ENCODE results near the gene DAPK3. TPM values are rescaled to one million over a fixed set of nuclear protein-coding genes. Genes with fewer than 3 reads are reported as not detected.

Gene DAPK3
- total RNA-seq: 51.8 and 52.2 TPM in 2 replicates

GRCh38 chr19:3970808-3971598 is at the start of gene DAPK3:
TSS of gene DAPK3 (minus strand) at chr19:3971099. CDS start at chr19:3969735, 1,364 bp downstream.

GRCh38 chr19:4007021-4007835 is 36.3 kb upstream of the DAPK3 start, which contains the start of gene PIAS4:
TSS of gene PIAS4 (plus strand) at chr19:4007736. CDS start at chr19:4007761, 25 bp downstream.

DNA sequence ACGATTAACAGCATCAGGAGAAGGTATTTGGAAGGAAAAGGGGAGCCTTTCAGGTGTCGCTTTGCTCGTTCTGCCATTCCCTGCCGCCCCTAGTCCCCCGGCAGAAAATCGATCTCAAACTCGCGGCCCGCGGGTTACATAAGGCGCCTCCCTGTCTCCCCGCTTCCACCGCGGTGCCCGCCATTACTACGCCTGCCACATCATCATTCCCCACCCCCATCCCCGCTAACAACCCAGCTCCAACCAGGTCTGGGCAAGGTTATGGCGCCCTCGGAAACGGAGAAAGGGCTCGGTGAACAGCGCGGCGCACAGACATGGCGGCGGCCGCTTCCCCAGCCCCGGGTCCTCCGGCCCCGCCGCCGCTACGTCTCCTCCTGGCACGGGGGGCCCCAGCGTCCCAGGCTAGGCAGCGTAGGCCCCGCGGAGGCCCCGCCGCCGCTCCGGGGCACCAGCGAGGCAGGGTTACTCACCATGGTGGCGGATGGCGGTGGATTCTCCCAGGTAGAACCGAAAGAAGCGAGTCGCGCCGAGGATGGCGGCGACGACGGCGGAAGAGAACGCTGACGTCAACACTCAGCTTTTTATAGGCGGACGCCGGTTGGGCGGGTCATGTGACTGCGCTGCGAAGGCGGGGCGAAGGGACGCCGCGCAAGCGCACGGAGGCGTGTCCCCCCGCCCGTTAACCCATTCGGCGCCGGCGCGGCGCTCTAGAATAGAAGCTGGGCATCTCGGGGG is 14.2 kb upstream of the DAPK3 start, which contains the start of gene EEF2:
EEF2 (minus strand) TSS at position 556 of the 735 bp plus-strand sequence; CDS start at position 473, 83 bp downstream.

DNA sequence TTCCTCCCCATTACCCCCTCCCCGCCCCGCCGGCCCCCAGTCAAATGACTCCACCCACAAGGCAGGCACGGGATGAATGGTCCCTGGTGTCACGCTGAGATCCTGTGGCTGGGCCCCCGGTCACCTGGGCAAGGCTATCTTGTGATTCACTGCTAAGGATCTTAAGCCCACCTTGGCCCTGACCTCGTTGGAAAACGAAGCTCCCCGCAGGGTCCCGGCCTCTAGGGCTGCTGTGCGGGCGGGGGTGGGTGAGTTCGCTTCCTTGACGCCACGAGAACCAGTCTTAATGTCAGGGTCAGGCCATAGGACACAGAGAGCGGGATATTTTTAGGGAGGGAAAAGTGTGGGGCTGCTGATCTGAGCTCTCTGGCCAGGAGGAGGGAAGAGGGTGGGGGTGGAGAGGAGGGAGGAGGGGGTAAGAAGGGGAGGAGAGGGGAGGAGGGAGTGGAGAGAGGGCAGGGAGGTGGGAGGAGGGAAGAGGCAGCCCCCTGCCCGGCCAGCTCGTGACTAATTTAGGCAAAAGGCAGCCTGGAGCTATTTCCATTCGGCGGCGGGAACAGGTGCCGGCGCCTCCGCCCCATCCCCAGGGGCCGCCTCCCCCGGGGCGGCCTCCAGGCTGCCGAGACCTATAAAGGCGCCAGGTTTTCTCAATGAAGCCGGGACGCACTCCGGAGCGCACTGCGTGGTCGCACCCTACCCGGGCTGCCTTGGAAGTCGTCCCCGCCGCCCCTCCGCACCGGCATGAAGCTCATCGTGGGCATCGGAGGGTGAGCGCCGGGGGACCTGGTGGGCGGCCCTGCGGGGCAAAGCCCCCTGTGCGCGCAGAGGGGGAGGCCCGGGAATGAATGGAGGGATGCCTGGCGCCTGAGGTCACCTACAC is 37.7 kb downstream of the DAPK3 start, which contains the start of gene NMRK2:
NMRK2 (plus strand) TSS at position 139 of the 880 bp plus-strand sequence; CDS start at position 742, 603 bp downstream.

Other genes with a start within 250 kb of the DAPK3 start
- 19.2 and 19.8 TPM in 2 replicates for gene APBA3, start 209.4 kb downstream of the DAPK3 start, total RNA-seq
- 92.8 and 93.9 TPM in 2 replicates for gene MRPL54, start 208.4 kb downstream of the DAPK3 start, total RNA-seq
- not detected in 2 replicates for gene RAX2, start 198.9 kb downstream of the DAPK3 start, total RNA-seq
- not detected in 2 replicates for gene MATK, start 184.7 kb downstream of the DAPK3 start, total RNA-seq
- gene ZFR2, start 102.1 kb downstream of the DAPK3 start, total RNA-seq: not detected in 2 replicates
- under 0.01 and 0.67 TPM in 2 replicates for gene ATCAY, start 90.4 kb downstream of the DAPK3 start, total RNA-seq
- gene NMRK2, start 38.0 kb downstream of the DAPK3 start, total RNA-seq: not detected in 2 replicates
- gene EEF2, start 14.4 kb upstream of the DAPK3 start, total RNA-seq: 2,452 and 2,593 TPM in 2 replicates
- 14.3 and 20.5 TPM in 2 replicates for gene PIAS4, start 36.6 kb upstream of the DAPK3 start, total RNA-seq
- 20.2 and 24.9 TPM in 2 replicates for gene ZBTB7A, start 95.8 kb upstream of the DAPK3 start, total RNA-seq
- gene MAP2K2, start 153.0 kb upstream of the DAPK3 start, total RNA-seq: 152 and 158 TPM in 2 replicates
- not detected in 2 replicates for gene CREB3L3, start 182.5 kb upstream of the DAPK3 start, total RNA-seq
- gene SIRT6, start 211.5 kb upstream of the DAPK3 start, total RNA-seq: 20.2 and 25.4 TPM in 2 replicates
- 0.15 and 2.0 TPM in 2 replicates for gene ANKRD24, start 211.6 kb upstream of the DAPK3 start, total RNA-seq

All from bronchus fibroblast of lung (primary cell).